ENCODE results near the gene CTIF.

CTIF gene

GRCh38 chr18:48851599-48851960, 312.7 kb downstream of the CTIF start:
- no peak for DNase-seq (ENCODE audit: low spot score)

- DNase-seq (ENCODE audit: low spot score): no peak
These were observed 313.5 kb downstream of the CTIF start for GRCh38 chr18:48852292-48852691.

GRCh38 chr18:48852794-48853193, 314.0 kb downstream of the CTIF start:
- no peak for DNase-seq (ENCODE audit: low spot score)

GRCh38 chr18:48853588-48853987, 314.8 kb downstream of the CTIF start:
- no peak for DNase-seq (ENCODE audit: low spot score)

- DNase-seq (ENCODE audit: low spot score): no peak
These were observed 315.9 kb downstream of the CTIF start for GRCh38 chr18:48854780-48855179.

- DNase-seq (ENCODE audit: low spot score): no peak
These were observed 316.9 kb downstream of the CTIF start for GRCh38 chr18:48855422-48856377.

- DNase-seq (ENCODE audit: low spot score): no peak
These were observed 318.3 kb downstream of the CTIF start for GRCh38 chr18:48857023-48857694.

GRCh38 chr18:48858676-48859075, 319.8 kb downstream of the CTIF start:
- no peak for DNase-seq (ENCODE audit: low spot score)

- DNase-seq (ENCODE audit: low spot score): peak; percentile 31
These were observed 320.8 kb downstream of the CTIF start for GRCh38 chr18:48859311-48860268.

- DNase-seq (ENCODE audit: low spot score): no peak
These were observed 321.7 kb downstream of the CTIF start for GRCh38 chr18:48860269-48861180.

GRCh38 chr18:48861181-48861708, 322.4 kb downstream of the CTIF start:
- no peak for DNase-seq (ENCODE audit: low spot score)

GRCh38 chr18:48862132-48862531, 323.3 kb downstream of the CTIF start:
- no peak for DNase-seq (ENCODE audit: low spot score)

- DNase-seq (ENCODE audit: low spot score): no peak
These were observed 323.9 kb downstream of the CTIF start for GRCh38 chr18:48862678-48863270.

- DNase-seq (ENCODE audit: low spot score): no peak
These were observed 324.7 kb downstream of the CTIF start for GRCh38 chr18:48863432-48864065.

- no peak for DNase-seq (ENCODE audit: low spot score)
These were observed 326.0 kb downstream of the CTIF start for GRCh38 chr18:48864876-48865275.

GRCh38 chr18:48866028-48866733, 327.4 kb downstream of the CTIF start:
- peak; percentile 76 for DNase-seq (ENCODE audit: low spot score)

- no peak for DNase-seq (ENCODE audit: low spot score)
These were observed 328.0 kb downstream of the CTIF start for GRCh38 chr18:48866856-48867255.

GRCh38 chr18:48867978-48868377, 329.1 kb downstream of the CTIF start:
- no peak for DNase-seq (ENCODE audit: low spot score)

All from AG08395 (cell line).